22Rv1 (cell line): ENCODE results near the gene MIDN.

Experiments used
- H3K27ac ChIP-seq: fragments of 450-650 bp; 2 replicates; pipeline ENCODE4 v1.5.1; 2017
- CTCF ChIP-seq: fragments of 450-650 bp; IDR thresholded peaks from 2 replicates; pipeline ENCODE4 v1.5.1; 2017; ENCODE audit warnings: mild to moderate bottlenecking
- ZFX ChIP-seq: fragments of 450-650 bp; IDR thresholded peaks from 2 replicates; pipeline ENCODE4 v1.6.1; 2017; ENCODE audit warnings: antibody characterized with exemption, borderline replicate concordance

The MIDN gene

GRCh38 chr19:1291761-1292418 lies 43.5 kb downstream of the MIDN start:
- no peak overlapping the region for H3K27ac ChIP-seq
- TF ChIP-seq ZFX, result no peak
- TF ChIP-seq CTCF, result no peak

GRCh38 chr19:1292419-1293151 lies 44.2 kb downstream of the MIDN start:
- TF ChIP-seq ZFX (no peak), CTCF (no peak)
- no peak overlapping the region for H3K27ac ChIP-seq

- TF ChIP-seq ZFX (no peak), CTCF (no peak)
- H3K27ac ChIP-seq, result no peak overlapping the region
These were observed 45.6 kb downstream of the MIDN start for GRCh38 chr19:1293782-1294604.

GRCh38 chr19:1294688-1295087 lies 46.3 kb downstream of the MIDN start:
- no peak overlapping the region for H3K27ac ChIP-seq
- TF ChIP-seq CTCF (no peak), ZFX (no peak)

- TF ChIP-seq CTCF, result no peak
- no peak for TF ChIP-seq ZFX
- no peak overlapping the region for H3K27ac ChIP-seq
These were observed 47.0 kb downstream of the MIDN start for GRCh38 chr19:1295169-1296012.

GRCh38 chr19:1296078-1296477 lies 47.7 kb downstream of the MIDN start:
- H3K27ac ChIP-seq, result no peak overlapping the region
- TF ChIP-seq CTCF, result no peak
- no peak for TF ChIP-seq ZFX
